ENCODE data around the gene TPST2. TPM values are rescaled to one million over a fixed set of nuclear protein-coding genes. Genes with fewer than 3 reads are reported as not detected.
"Not testable (repeated sequence)": the region's sequence is repeated elsewhere in the genome, so short reads cannot be mapped to it uniquely, and the experiment has no call there.

TPST2 gene
- total and polyA plus RNA-seq, 2 donors: 14.1 to 27.4 TPM

DNA sequence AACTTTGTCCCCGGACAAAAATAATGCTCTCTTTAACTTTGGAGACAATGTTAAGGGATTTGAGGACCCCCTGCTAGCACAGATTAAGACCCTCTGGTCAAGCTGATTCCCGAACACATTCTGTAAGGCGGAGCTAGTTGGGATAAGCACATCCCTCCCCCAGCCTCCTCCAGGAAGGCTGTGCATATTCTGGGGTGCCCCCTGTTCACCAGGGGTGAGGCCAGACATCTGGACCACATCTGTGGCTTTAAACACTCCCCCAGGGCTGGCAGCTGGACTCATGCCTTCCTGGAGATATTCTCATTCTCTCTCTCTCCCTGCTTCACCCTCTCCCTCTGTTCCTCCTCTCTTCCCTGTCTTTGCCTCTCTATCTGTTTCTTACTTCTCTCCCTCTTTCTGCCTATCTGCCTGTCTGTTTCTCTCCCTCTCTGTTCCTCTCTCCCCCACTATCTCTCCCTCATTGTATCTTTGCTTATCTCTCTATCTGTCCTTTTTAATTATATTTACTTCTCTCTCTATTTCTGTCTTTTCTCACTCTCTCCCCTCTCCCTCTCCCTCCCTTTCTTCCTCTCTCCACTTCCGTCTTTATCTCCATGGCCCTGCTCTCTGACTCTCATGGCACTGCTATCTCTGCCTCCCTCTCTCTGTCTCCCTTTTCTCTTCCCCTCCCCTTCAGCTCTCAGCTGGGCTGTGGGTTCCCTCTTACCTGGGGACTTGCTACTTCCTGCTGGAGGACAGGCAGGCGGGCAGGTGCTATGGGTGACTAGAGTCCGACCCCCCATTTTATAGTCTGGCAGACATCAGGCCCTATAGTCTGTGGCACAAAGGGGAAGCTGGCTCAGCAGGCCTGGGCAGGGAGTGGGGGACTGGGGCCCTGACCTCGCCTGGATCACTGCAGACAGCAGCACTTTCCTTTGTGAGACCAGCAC lies 27.6 kb upstream of the TPST2 start, which contains the start of gene CRYBB1:
Gene CRYBB1, minus strand, starts transcription at position 757 of the 929 bp plus-strand sequence. CDS start 1,708 bp downstream, outside the sequence.
- Histone ChIP-seq H3K36me3 (ENCODE audit: insufficient read depth) (no peaks in the 10 kb centered on the region), H3K4me3 (ENCODE audit: low read depth, low read length) (no peak within 1 kb of the TSS), H3K27ac (ENCODE audit: low read depth) (no peak within 1 kb of the TSS), H3K4me1 (ENCODE audit: insufficient read depth) (no peaks in the 10 kb centered on the region)
- 50% methylated on average over 7 of the region's 7 CpGs for WGBS
- no peak for DNase-seq (ENCODE audit: extremely low spot score)

- Histone ChIP-seq H3K27ac (ENCODE audit: low read depth) (no peak overlapping the region), H3K4me3 (ENCODE audit: low read depth, low read length) (no peak overlapping the region), H3K36me3 (ENCODE audit: insufficient read depth) (no peaks in the 10 kb centered on the region), H3K4me1 (ENCODE audit: insufficient read depth) (no peaks in the 10 kb centered on the region)
- DNase-seq (ENCODE audit: extremely low spot score): no peak
- WGBS: 47% methylated on average over 2 of the region's 2 CpGs
These were observed 26.7 kb upstream of the TPST2 start for GRCh38 chr22:26616650-26617049.

GRCh38 chr22:26615830-26616435 lies 26.0 kb upstream of the TPST2 start:
- no peak for DNase-seq (ENCODE audit: extremely low spot score)
- 70% methylated on average over 11 of the region's 11 CpGs for WGBS
- Histone ChIP-seq H3K27ac (ENCODE audit: low read depth) (no peak overlapping the region), H3K36me3 (ENCODE audit: insufficient read depth) (no peaks in the 10 kb centered on the region), H3K4me1 (ENCODE audit: insufficient read depth) (no peaks in the 10 kb centered on the region), H3K4me3 (ENCODE audit: low read depth, low read length) (no peak overlapping the region)

DNA sequence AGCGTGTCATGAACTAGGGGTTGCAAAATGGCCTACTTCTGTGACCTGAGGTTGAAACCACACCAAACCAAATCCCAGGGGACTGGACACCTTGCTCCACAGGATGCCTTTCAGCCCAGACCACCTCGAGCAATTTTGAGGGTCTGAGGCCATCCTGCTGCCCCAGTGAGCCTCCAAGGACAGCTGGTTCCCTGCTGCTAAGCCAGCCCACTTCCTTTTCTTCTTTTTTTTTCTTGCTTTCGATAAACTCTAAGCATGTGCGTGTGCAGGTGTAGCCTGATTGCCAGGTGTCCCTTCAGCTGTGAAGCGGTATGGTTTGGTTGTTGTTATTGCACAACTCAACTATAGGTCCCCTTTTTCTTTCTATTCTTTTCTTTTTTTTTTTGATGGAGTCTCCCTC lies 25.2 kb upstream of the TPST2 start:
- 51% methylated on average over 5 of the region's 5 CpGs for WGBS
- no peak overlapping the region for H3K27ac ChIP-seq (ENCODE audit: low read depth)
- no peak overlapping the region for H3K4me3 ChIP-seq (ENCODE audit: low read depth, low read length)
- no peaks in the 10 kb centered on the region for H3K36me3 ChIP-seq (ENCODE audit: insufficient read depth)
- H3K4me1 ChIP-seq (ENCODE audit: insufficient read depth): no peaks in the 10 kb centered on the region
- DNase-seq (ENCODE audit: extremely low spot score): no peak

- no peak for DNase-seq (ENCODE audit: extremely low spot score)
- Histone ChIP-seq H3K4me1 (ENCODE audit: insufficient read depth) (no peaks in the 10 kb centered on the region), H3K36me3 (ENCODE audit: insufficient read depth) (no peaks in the 10 kb centered on the region), H3K27ac (ENCODE audit: low read depth) (no peak overlapping the region), H3K4me3 (ENCODE audit: low read depth, low read length) (no peak overlapping the region)
- 40% methylated on average over 14 of the region's 14 CpGs for WGBS
These were observed 24.4 kb upstream of the TPST2 start for GRCh38 chr22:26614322-26614721.

GRCh38 chr22:26613753-26614152 lies 23.8 kb upstream of the TPST2 start:
- not testable (repeated sequence) for H3K27ac ChIP-seq (ENCODE audit: low read depth); H3K36me3 ChIP-seq (ENCODE audit: insufficient read depth); H3K4me1 ChIP-seq (ENCODE audit: insufficient read depth); DNase-seq (ENCODE audit: extremely low spot score); H3K4me3 ChIP-seq (ENCODE audit: low read depth, low read length)
- WGBS: 11% methylated on average over 10 of the region's 10 CpGs

DNA sequence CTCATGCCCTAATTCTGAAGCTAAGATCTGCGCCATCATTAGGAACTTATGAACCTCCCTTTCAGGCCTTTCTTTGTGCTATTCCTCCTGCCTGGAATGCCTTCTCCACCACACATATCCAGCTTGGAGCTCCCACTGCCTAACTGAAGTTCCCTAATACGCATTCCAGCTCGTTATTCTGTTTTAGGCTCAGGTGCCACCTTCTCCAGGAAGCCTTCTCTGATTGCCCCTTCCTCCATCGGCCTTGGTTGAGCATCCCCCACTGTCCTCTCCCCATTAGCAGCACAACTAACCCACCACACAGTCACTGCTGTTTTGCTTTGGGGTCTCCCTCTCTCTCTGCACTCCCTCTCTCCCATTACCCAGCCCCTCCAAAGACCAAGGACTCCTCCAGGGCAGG lies 22.7 kb upstream of the TPST2 start:
- no peaks in the 10 kb centered on the region for H3K36me3 ChIP-seq (ENCODE audit: insufficient read depth)
- no peak for DNase-seq (ENCODE audit: extremely low spot score)
- 91% methylated on average over 4 of the region's 4 CpGs for WGBS
- H3K4me3 ChIP-seq (ENCODE audit: low read depth, low read length): no peak overlapping the region
- H3K27ac ChIP-seq (ENCODE audit: low read depth): no peak overlapping the region
- H3K4me1 ChIP-seq (ENCODE audit: insufficient read depth): no peaks in the 10 kb centered on the region

GRCh38 chr22:26610996-26611395 lies 21.1 kb upstream of the TPST2 start:
- Histone ChIP-seq H3K4me1 (ENCODE audit: insufficient read depth) (no peaks in the 10 kb centered on the region), H3K36me3 (ENCODE audit: insufficient read depth) (no peaks in the 10 kb centered on the region), H3K27ac (ENCODE audit: low read depth) (no peak overlapping the region), H3K4me3 (ENCODE audit: low read depth, low read length) (no peak overlapping the region)
- DNase-seq (ENCODE audit: extremely low spot score): no peak
- WGBS: 69% methylated on average over 2 of the region's 2 CpGs

DNA sequence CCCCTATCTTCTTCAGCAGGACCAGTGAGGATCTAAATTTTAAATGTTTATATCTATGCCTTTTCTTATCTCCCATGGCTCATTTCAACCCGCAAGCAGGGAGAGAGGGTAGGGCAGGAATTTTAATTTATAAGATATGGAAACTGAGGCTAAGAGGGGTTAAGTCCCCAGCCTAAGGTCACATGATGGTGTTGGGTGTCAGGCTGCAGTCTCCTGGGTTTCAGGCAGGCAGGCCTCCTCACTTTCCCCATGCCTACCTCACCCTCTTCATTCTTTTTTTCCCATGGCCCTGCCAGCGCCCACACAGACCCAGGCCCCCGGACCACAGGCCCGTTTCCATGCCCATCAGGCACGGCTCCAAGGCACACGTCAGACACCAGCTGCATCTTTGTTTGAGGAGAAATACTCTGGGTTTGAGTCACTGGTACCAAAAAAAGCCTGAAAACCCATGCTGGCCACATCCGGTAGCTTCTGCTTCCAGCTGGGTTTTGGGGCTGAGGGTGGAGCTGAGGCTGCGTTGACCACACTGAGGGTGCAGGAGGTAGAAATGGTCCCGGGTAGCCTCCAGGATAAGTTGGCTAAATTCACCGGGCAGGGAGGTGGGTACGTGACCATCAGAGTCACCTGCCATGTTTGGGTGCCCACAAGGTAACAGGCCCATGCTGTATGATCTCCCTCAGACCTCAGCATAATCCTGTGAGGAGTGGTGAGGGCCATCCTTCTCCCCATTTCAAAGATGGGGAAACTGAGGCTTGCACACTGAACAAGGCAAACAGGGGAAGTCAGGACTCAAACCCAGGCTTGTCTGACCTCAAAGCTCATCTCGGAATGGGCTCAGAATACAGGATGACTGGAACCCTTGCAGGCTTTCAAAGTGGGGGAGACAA lies 20.4 kb upstream of the TPST2 start:
- no peak for DNase-seq (ENCODE audit: extremely low spot score)
- WGBS: 58% methylated on average over 12 of the region's 12 CpGs
- H3K36me3 ChIP-seq (ENCODE audit: insufficient read depth): no peaks in the 10 kb centered on the region
- H3K27ac ChIP-seq (ENCODE audit: low read depth): no peak overlapping the region
- no peaks in the 10 kb centered on the region for H3K4me1 ChIP-seq (ENCODE audit: insufficient read depth)
- H3K4me3 ChIP-seq (ENCODE audit: low read depth, low read length): no peak overlapping the region

- DNase-seq (ENCODE audit: extremely low spot score): no peak
- no peak overlapping the region for H3K4me3 ChIP-seq (ENCODE audit: low read depth, low read length)
- no peak overlapping the region for H3K27ac ChIP-seq (ENCODE audit: low read depth)
- no peaks in the 10 kb centered on the region for H3K36me3 ChIP-seq (ENCODE audit: insufficient read depth)
- no peaks in the 10 kb centered on the region for H3K4me1 ChIP-seq (ENCODE audit: insufficient read depth)
- 82% methylated on average over 2 of the region's 2 CpGs for WGBS
These were observed 19.4 kb upstream of the TPST2 start for GRCh38 chr22:26609287-26609686.

DNA sequence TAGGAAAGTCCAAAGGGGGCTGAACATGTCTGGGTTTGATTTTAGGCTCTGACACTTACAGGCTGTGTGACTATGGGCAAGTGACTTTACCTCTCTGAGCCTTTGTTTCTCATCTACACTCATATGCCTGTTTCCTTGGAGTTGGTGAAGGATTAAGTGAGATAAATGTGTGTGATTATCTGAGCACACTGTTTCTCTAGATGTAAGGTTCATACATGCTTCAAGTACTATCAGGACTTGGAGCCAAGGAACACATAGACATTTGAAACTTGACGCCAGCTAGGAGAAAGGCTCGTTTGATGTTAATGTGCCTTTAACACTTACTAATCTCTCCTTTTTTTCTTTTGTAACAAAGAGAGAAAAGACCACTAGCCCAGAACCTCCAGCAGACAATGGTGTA lies 18.2 kb upstream of the TPST2 start:
- no peaks in the 10 kb centered on the region for H3K36me3 ChIP-seq (ENCODE audit: insufficient read depth)
- WGBS: 25% methylated on average over 2 of the region's 2 CpGs
- DNase-seq (ENCODE audit: extremely low spot score): no peak
- H3K4me3 ChIP-seq (ENCODE audit: low read depth, low read length): no peak overlapping the region
- H3K4me1 ChIP-seq (ENCODE audit: insufficient read depth): no peaks in the 10 kb centered on the region
- no peak overlapping the region for H3K27ac ChIP-seq (ENCODE audit: low read depth)

GRCh38 chr22:26606611-26607010 lies 16.7 kb upstream of the TPST2 start:
- Histone ChIP-seq H3K4me3 (ENCODE audit: low read depth, low read length) (no peak overlapping the region), H3K36me3 (ENCODE audit: insufficient read depth) (no peaks in the 10 kb centered on the region), H3K27ac (ENCODE audit: low read depth) (no peak overlapping the region), H3K4me1 (ENCODE audit: insufficient read depth) (no peaks in the 10 kb centered on the region)
- WGBS: 88% methylated on average over 4 of the region's 4 CpGs
- no peak for DNase-seq (ENCODE audit: extremely low spot score)

DNA sequence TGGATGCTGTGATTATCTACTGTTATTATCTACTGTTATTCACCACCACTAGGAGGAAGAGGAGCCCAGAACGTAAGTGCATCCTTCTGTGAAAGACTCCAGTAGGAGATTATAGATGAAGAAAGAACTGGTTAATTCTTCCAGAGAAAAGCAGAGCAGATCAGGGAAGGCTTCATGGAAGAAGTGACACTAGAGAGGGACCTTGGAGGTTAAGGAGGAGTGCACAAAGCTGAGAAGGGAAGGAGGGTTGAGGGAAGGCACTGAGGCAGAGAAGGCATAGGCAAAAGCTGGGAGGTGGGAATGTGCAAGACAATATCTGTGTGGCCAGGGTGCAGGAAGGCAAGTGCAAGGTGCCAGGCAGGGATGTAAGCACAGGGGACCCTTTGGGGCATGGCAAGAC lies 14.4 kb upstream of the TPST2 start:
- WGBS: 58% methylated on average over 1 of the region's 1 CpG
- H3K27ac ChIP-seq (ENCODE audit: low read depth): no peak overlapping the region
- H3K4me3 ChIP-seq (ENCODE audit: low read depth, low read length): no peak overlapping the region

More for the DNA sequence above, 14.4 kb upstream of the TPST2 start:
- no peak for DNase-seq (ENCODE audit: extremely low spot score)
- H3K4me1 ChIP-seq (ENCODE audit: insufficient read depth): no peaks in the 10 kb centered on the region
- H3K36me3 ChIP-seq (ENCODE audit: insufficient read depth): no peaks in the 10 kb centered on the region

Data from urinary bladder (tissue), 4 donors.